DOHH2 (cell line): Measurements from ENCODE around the gene PCP4L1.

Experiments
- CTCF ChIP-seq: fragments of 200-600 bp; sonication (generic); IDR thresholded peaks from one replicate; pipeline ENCODE4 v1.5.1; 2014; ENCODE audit warnings: antibody characterized with exemption, mild to moderate bottlenecking, low read depth, low read length; ENCODE audit not compliant: poor library complexity, severe bottlenecking
- EZH2phosphoT487 ChIP-seq: fragments of 200-600 bp; sonication (generic); IDR thresholded peaks from 2 replicates; pipeline ENCODE4 v1.6.1; 2017; ENCODE audit warnings: borderline replicate concordance, mild to moderate bottlenecking, antibody characterized with exemption, low read length, moderate library complexity, mixed read lengths

- TF ChIP-seq CTCF: no peak
- no peak for TF ChIP-seq EZH2phosphoT487
These were observed 38.9 kb downstream of the PCP4L1 start for GRCh38 chr1:161297415-161297814.
